GM12872 (cell line): ENCODE data around the gene FURIN.

Experiments
- TF ChIP-seq, protein P1 (sequence below): IDR thresholded peaks from 3 replicates; pipeline ENCODE4 v1.5.1; 2011; ENCODE audit warnings: low read depth, mild to moderate bottlenecking, low read length, moderate library complexity; ENCODE audit not compliant: insufficient read depth

Gene FURIN

DNA sequence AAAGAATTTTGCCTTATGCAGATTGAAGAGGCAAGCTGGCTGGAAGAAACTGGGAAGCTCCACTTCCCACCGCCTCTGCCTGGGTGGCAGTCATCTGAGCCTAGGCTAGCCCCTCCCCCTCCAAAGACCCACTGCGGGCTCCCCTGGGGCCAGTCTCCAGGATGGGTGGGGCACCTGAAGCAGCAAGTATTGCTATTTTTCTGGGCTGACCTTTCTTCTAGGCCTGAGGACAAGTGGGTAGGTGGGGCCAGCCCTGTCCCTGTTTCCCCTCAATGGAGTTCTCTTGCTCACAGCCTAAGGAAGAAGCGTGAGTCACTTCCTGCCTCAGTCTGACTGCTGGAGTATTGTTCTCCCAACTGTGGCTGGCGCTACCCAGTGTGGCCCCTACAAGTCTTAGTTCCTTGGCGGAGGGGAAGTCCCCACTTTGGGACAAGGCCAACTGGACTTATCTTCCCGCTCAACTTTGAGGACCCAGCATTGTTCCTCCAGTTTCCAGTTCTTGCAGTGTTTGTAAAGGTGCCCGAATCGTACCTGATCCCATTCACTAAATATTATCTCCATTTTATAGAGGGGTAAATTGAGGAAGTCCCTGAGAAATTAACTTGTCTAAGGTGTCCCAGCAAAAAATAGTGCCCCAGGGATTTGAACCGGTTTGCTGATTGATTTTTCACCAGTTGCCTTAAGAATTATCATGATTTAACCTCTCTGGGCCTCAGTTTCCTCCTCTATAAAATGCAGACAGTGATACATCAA, 1.4 kb downstream of the FURIN start:
- TF ChIP-seq, protein P1, sequence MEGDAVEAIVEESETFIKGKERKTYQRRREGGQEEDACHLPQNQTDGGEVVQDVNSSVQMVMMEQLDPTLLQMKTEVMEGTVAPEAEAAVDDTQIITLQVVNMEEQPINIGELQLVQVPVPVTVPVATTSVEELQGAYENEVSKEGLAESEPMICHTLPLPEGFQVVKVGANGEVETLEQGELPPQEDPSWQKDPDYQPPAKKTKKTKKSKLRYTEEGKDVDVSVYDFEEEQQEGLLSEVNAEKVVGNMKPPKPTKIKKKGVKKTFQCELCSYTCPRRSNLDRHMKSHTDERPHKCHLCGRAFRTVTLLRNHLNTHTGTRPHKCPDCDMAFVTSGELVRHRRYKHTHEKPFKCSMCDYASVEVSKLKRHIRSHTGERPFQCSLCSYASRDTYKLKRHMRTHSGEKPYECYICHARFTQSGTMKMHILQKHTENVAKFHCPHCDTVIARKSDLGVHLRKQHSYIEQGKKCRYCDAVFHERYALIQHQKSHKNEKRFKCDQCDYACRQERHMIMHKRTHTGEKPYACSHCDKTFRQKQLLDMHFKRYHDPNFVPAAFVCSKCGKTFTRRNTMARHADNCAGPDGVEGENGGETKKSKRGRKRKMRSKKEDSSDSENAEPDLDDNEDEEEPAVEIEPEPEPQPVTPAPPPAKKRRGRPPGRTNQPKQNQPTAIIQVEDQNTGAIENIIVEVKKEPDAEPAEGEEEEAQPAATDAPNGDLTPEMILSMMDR, result no peak

DNA sequence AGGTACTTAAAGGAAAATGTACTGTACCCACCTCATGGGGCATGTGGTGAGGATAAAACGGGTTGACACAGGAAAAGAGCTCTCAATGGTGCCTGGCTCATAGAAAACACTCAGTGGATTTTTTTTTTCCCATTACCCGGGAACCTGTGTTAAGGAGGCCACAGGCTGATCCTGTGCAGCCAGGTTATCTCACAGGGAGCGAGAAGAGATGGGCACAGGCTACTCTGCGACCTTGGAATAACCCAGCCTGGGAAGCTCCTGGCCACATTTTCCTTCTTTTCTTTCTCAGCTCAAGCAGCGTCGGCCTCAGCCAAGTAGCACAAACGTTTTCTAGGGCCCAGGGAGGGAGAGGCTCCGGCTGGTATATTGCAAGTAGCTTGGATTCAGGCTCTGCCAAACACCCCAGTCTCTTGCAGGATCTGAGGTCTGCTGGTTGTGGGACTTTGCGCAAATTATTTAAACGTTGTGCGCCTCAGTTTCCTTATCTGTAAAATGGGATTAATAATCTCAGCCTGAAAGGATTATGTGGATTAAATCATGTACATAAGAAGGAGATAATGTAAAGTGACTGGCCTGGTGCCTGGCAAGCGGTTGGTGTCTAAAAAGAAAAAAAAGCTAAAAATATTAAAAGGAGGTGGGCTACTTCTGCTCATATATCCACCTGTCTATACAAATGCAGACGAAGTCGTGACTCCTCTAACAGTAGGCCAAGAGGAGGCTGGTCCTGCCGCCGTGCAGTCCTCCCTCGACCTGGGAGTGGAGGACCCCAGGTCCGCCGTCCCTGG, 2.2 kb downstream of the FURIN start:
- TF ChIP-seq, protein P1, result no peak

DNA sequence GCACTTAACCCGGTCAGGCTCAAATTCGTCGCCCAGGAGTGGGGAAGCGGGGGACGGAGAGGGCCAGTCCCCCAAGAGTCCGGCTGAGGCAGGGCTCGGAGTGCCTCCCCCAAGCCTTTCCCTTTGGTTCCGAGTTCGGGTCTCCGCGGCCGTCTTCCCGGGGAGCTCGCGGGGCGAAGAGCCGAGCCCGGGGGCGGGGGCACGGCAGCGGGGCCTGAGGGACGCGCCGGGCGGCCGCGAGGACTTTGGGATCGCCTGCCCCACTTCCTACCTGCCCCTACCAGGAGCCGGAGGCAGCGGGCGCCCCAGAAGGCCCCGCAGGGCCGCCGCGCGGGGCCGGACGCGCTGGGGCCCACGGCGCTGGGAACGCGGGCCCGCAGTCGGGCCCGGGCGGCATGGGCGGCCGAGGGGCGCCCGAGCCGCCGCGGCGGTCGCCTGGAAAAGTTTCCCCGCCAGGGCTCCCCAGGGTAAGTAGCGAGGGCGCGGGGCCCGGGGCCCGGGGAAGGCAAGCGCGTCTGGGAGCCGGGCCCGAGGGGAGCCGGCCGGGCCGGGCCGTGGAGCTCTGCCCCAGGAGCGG, 2.8 kb downstream of the FURIN start:
- TF ChIP-seq, protein P1, result no peak

GRCh38 chr15:90871716-90872485, 3.5 kb downstream of the FURIN start:
- TF ChIP-seq, protein P1, result no peak

- TF ChIP-seq, protein P1, result no peak
Observed at GRCh38 chr15:90872486-90873184, 4.2 kb downstream of the FURIN start.

DNA sequence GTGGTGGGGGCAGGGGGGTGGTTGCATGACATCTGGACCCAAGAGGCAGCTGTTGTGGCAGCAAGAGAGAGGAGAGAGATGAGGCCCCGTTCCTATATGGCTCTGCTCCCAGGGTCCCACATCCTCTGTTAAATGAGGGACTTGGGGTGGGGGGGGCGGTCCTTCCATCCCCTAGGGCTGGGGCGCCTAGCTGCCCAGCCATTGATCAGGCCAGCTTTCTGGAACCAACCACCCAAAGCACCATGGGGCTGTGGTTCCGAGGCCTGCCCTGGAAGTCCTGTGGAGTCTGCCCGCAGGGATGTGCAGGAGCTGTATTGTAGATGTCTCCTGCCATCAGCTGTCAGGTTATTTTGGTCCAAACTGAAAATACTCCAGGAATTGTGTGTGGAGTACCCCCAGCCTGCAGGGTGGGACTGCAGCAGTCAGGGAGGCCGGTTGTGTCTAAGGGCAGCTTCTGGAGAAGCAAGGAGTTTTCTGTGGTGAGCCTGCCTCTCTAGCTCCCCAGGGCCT, 5.2 kb downstream of the FURIN start:
- TF ChIP-seq, protein P1, result no peak
